Measurements from ENCODE around the gene EXOC4. TPM values are rescaled to one million over a fixed set of nuclear protein-coding genes. Genes with fewer than 3 reads are reported as not detected.

Gene EXOC4
- total RNA-seq, 1 donor from 2014 or later: 94.0 TPM

- H3K27ac Mint-ChIP-seq (ENCODE audit: unreplicated experiment): no peak overlapping the region
- no peaks in the 10 kb centered on the region for H3K36me3 Mint-ChIP-seq (ENCODE audit: low read depth, unreplicated experiment)
- H3K9me3 Mint-ChIP-seq (ENCODE audit: unreplicated experiment): no peaks in the 10 kb centered on the region
- no peak for DNase-seq (ENCODE audit: low spot score)
- H3K27me3 Mint-ChIP-seq (ENCODE audit: unreplicated experiment): no peaks in the 10 kb centered on the region
- no peaks in the 10 kb centered on the region for H3K4me1 Mint-ChIP-seq (ENCODE audit: unreplicated experiment)
- H3K4me3 Mint-ChIP-seq (ENCODE audit: unreplicated experiment): no peak overlapping the region
- TF ChIP-seq CTCF (IDR thresholded peaks at IDR 0.05; ENCODE audit: unreplicated experiment): no peak
These were observed 195.1 kb downstream of the EXOC4 start for GRCh38 chr7:133448012-133448411.

GRCh38 chr7:133452577-133452976 lies 199.7 kb downstream of the EXOC4 start:
- Mint-ChIP-seq H3K27me3 (ENCODE audit: unreplicated experiment) (no peaks in the 10 kb centered on the region), H3K4me3 (ENCODE audit: unreplicated experiment) (no peak overlapping the region)
- TF ChIP-seq CTCF (IDR thresholded peaks at IDR 0.05; ENCODE audit: unreplicated experiment): no peak

GRCh38 chr7:133458688-133459087 lies 205.8 kb downstream of the EXOC4 start:
- H3K4me1 Mint-ChIP-seq (ENCODE audit: unreplicated experiment): no peaks in the 10 kb centered on the region
- no peak overlapping the region for H3K27ac Mint-ChIP-seq (ENCODE audit: unreplicated experiment)
- no peaks in the 10 kb centered on the region for H3K9me3 Mint-ChIP-seq (ENCODE audit: unreplicated experiment)
- no peaks in the 10 kb centered on the region for H3K36me3 Mint-ChIP-seq (ENCODE audit: low read depth, unreplicated experiment)
- no peak for TF ChIP-seq CTCF (IDR thresholded peaks at IDR 0.05; ENCODE audit: unreplicated experiment)
- no peak overlapping the region for H3K4me3 Mint-ChIP-seq (ENCODE audit: unreplicated experiment)
- DNase-seq (ENCODE audit: low spot score): no peak
- H3K27me3 Mint-ChIP-seq (ENCODE audit: unreplicated experiment): peaks cover 1% of the 10 kb centered on the region

More at GRCh38 chr7:133452577-133452976, 199.7 kb downstream of the EXOC4 start:
- Mint-ChIP-seq H3K4me1 (ENCODE audit: unreplicated experiment) (no peaks in the 10 kb centered on the region), H3K36me3 (ENCODE audit: low read depth, unreplicated experiment) (no peaks in the 10 kb centered on the region), H3K9me3 (ENCODE audit: unreplicated experiment) (no peaks in the 10 kb centered on the region), H3K27ac (ENCODE audit: unreplicated experiment) (no peak overlapping the region)
- no peak for DNase-seq (ENCODE audit: low spot score)

GRCh38 chr7:133461421-133461820 lies 208.5 kb downstream of the EXOC4 start:
- TF ChIP-seq CTCF (IDR thresholded peaks at IDR 0.05; ENCODE audit: unreplicated experiment): no peak
- H3K4me3 Mint-ChIP-seq (ENCODE audit: unreplicated experiment): no peak overlapping the region
- no peaks in the 10 kb centered on the region for H3K4me1 Mint-ChIP-seq (ENCODE audit: unreplicated experiment)
- no peak overlapping the region for H3K27ac Mint-ChIP-seq (ENCODE audit: unreplicated experiment)
- no peaks in the 10 kb centered on the region for H3K36me3 Mint-ChIP-seq (ENCODE audit: low read depth, unreplicated experiment)
- H3K9me3 Mint-ChIP-seq (ENCODE audit: unreplicated experiment): no peaks in the 10 kb centered on the region
- no peak for DNase-seq (ENCODE audit: low spot score)
- H3K27me3 Mint-ChIP-seq (ENCODE audit: unreplicated experiment): peaks cover 1% of the 10 kb centered on the region

- peaks cover 3% of the 10 kb centered on the region for H3K27me3 Mint-ChIP-seq (ENCODE audit: unreplicated experiment)
- no peak for DNase-seq (ENCODE audit: low spot score)
- H3K27ac Mint-ChIP-seq (ENCODE audit: unreplicated experiment): no peak overlapping the region
- no peaks in the 10 kb centered on the region for H3K9me3 Mint-ChIP-seq (ENCODE audit: unreplicated experiment)
- TF ChIP-seq CTCF (IDR thresholded peaks at IDR 0.05; ENCODE audit: unreplicated experiment): no peak
- no peak overlapping the region for H3K4me3 Mint-ChIP-seq (ENCODE audit: unreplicated experiment)
- no peaks in the 10 kb centered on the region for H3K4me1 Mint-ChIP-seq (ENCODE audit: unreplicated experiment)
- H3K36me3 Mint-ChIP-seq (ENCODE audit: low read depth, unreplicated experiment): no peaks in the 10 kb centered on the region
These were observed 222.8 kb downstream of the EXOC4 start for GRCh38 chr7:133475655-133476054.
